BLaER1 (cell line): ENCODE results near the gene DDTL.

Experiments used
- H3K27ac ChIP-seq: shearing (Covaris generic); formaldehyde crosslinking; 2 replicates; pipeline ENCODE4 v1.8.1; 2022
- H3K27me3 ChIP-seq: shearing (Covaris generic); formaldehyde crosslinking; 2 replicates; pipeline ENCODE4 v1.8.1; 2022
- H3K36me3 ChIP-seq: shearing (Covaris generic); formaldehyde crosslinking; 2 replicates; pipeline ENCODE4 v1.8.1; 2022
- H3K4me1 ChIP-seq: shearing (Covaris generic); formaldehyde crosslinking; 2 replicates; pipeline ENCODE4 v1.8.1; 2022
- H3K4me2 ChIP-seq: shearing (Covaris generic); formaldehyde crosslinking; 2 replicates; pipeline ENCODE4 v1.8.1; 2022
- H3K4me3 ChIP-seq: shearing (Covaris generic); formaldehyde crosslinking; 2 replicates; pipeline ENCODE4 v1.8.1; 2022
- H3K9ac ChIP-seq: shearing (Covaris generic); formaldehyde crosslinking; 2 replicates; pipeline ENCODE4 v1.8.1; 2022
- H3K9me3 ChIP-seq: shearing (Covaris generic); formaldehyde crosslinking; 2 replicates; pipeline ENCODE4 v1.8.1; 2022
- H4K20me1 ChIP-seq: shearing (Covaris generic); formaldehyde crosslinking; 2 replicates; pipeline ENCODE4 v1.8.1; 2022
- Cebpa-rat ChIP-seq: shearing (Covaris generic); IDR thresholded peaks from 2 replicates; pipeline ENCODE4 v1.8.1; 2022

Gene DDTL

DNA sequence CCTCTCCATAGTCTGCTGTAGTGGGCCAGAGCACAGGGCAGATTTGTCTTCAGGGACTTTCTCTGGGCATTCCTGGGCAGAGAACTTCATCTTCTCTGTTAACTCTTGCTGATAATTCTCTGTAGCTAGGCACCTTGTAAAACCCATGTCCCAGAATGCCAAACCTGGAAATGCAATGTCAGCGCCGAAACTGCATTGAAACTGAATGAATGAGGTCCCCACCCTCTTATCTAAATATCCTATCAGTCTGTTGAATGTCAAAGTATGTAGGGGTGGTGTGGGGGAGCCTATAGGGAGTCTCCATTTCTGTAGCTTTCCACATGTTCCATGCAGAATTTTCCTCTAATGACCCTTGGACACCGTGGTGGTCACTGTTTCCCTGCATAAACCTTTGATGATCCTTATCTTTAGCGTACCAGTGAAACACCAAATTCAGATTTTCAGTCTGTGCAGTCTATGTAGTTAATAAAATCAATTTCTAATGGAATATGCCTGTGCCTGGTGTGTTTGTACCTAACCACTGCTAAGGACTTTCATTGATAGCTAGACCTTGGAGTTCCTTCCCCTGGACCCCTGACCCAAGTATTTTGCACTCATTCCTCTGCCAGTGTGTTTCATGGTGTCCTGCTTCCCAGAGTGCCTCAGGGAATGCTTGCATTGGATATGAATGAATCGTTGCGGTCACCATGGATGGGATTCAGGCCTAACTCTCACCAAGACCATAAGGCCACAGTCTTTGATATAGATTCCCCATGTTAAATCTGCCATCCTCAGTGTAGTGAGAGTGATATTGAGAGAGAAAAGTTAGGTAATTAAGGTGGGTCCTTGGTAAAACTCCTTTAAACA lies 41.9 kb downstream of the DDTL start:
- TF ChIP-seq Cebpa-rat: no peak
- Histone ChIP-seq H3K4me2 (no peak overlapping the region), H3K4me3 (no peak overlapping the region)

GRCh38 chr22:24009227-24010017 lies 42.7 kb downstream of the DDTL start:
- H3K4me2 ChIP-seq: no peak overlapping the region
- no peak overlapping the region for H3K4me3 ChIP-seq
- peaks cover 21% of the 10 kb centered on the region; the same call in 1 of the 2 replicates for H4K20me1 ChIP-seq
- peaks cover 8% of the 10 kb centered on the region; the same call in 1 of the 2 replicates for H3K9me3 ChIP-seq
- no peaks in the 10 kb centered on the region for H3K36me3 ChIP-seq
- H3K27ac ChIP-seq: no peak overlapping the region
- TF ChIP-seq Cebpa-rat: no peak
- H3K27me3 ChIP-seq: no peaks in the 10 kb centered on the region
- no peak overlapping the region for H3K9ac ChIP-seq
- peaks cover 30% of the 10 kb centered on the region for H3K4me1 ChIP-seq

More for the DNA sequence above, 41.9 kb downstream of the DDTL start:
- Histone ChIP-seq H3K36me3 (no peaks in the 10 kb centered on the region), H4K20me1 (peaks cover 15% of the 10 kb centered on the region; the same call in 1 of the 2 replicates), H3K27ac (no peak overlapping the region), H3K9me3 (peaks cover 8% of the 10 kb centered on the region; the same call in 1 of the 2 replicates), H3K27me3 (no peaks in the 10 kb centered on the region), H3K4me1 (peaks cover 34% of the 10 kb centered on the region), H3K9ac (no peak overlapping the region)

DNA sequence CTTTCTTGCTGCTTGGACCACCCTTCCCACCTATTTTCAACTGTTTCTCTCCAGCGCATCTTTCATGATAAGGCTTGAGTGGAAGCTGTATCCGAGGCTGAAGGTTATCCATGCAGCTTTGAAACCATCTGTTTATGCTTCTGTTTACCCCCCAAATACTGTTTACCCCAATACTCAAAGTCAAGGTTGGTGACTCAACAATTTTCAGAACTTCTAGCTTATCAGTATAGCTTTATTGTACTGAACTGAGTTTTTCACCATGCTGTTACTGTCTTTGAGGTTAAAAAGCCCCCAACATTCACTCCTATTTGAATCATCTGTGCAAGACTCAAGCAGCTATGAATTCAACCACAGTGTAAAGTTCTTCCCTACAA lies 43.3 kb downstream of the DDTL start:
- no peaks in the 10 kb centered on the region for H3K36me3 ChIP-seq
- no peak overlapping the region for H3K27ac ChIP-seq

DNA sequence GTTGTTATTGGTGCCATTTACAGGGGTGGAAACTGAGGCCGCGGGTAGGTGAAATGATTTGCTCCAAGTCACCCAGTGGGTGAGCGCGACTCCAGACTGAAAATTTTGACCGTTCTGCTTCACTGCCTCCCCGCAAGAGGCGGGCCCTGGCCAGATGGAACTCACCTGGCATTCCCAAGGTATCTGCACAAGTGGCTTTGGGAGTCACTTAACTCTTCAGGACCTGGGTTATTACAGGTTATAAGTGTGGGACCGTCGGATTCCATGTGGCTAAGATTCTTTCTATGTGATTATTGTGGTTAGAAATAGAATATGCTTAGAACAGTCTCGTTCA lies 45.0 kb downstream of the DDTL start:
- peaks cover 11% of the 10 kb centered on the region for H3K36me3 ChIP-seq
- H3K9me3 ChIP-seq: peaks cover 20% of the 10 kb centered on the region
- H3K27me3 ChIP-seq: no peaks in the 10 kb centered on the region
- H4K20me1 ChIP-seq: peaks cover 21% of the 10 kb centered on the region; the same call in 1 of the 2 replicates
- TF ChIP-seq Cebpa-rat: no peak
- H3K4me1 ChIP-seq: peaks cover 16% of the 10 kb centered on the region
- H3K4me2 ChIP-seq: peak overlapping the region; percentile 83
- H3K27ac ChIP-seq: peak overlapping the region; percentile 71
- H3K4me3 ChIP-seq: peak overlapping the region; percentile 96
- H3K9ac ChIP-seq: peak overlapping the region; percentile 79

More for the DNA sequence above, 43.3 kb downstream of the DDTL start:
- H3K9ac ChIP-seq: no peak overlapping the region
- H3K9me3 ChIP-seq: peaks cover 8% of the 10 kb centered on the region; the same call in 1 of the 2 replicates
- peaks cover 25% of the 10 kb centered on the region for H3K4me1 ChIP-seq
- no peaks in the 10 kb centered on the region for H3K27me3 ChIP-seq
- no peak overlapping the region for H3K4me2 ChIP-seq
- no peak for TF ChIP-seq Cebpa-rat
- H4K20me1 ChIP-seq: peaks cover 21% of the 10 kb centered on the region; the same call in 1 of the 2 replicates
- H3K4me3 ChIP-seq: no peak overlapping the region

GRCh38 chr22:24016156-24016555 lies 49.5 kb downstream of the DDTL start:
- Histone ChIP-seq H3K9ac (no peak overlapping the region), H3K36me3 (peaks cover 22% of the 10 kb centered on the region), H3K4me1 (peaks cover 16% of the 10 kb centered on the region), H3K27me3 (no peaks in the 10 kb centered on the region), H4K20me1 (peaks cover 21% of the 10 kb centered on the region; the same call in 1 of the 2 replicates), H3K4me3 (no peak overlapping the region), H3K9me3 (peaks cover 12% of the 10 kb centered on the region), H3K4me2 (no peak overlapping the region), H3K27ac (no peak overlapping the region)
- TF ChIP-seq Cebpa-rat: no peak

- H3K36me3 ChIP-seq: peaks cover 25% of the 10 kb centered on the region
Measured at GRCh38 chr22:24021304-24021703, 54.6 kb downstream of the DDTL start.

More at GRCh38 chr22:24021304-24021703, 54.6 kb downstream of the DDTL start:
- H3K4me1 ChIP-seq: no peaks in the 10 kb centered on the region
- no peaks in the 10 kb centered on the region for H3K27me3 ChIP-seq
- H3K9ac ChIP-seq: no peak overlapping the region
- no peak for TF ChIP-seq Cebpa-rat
- no peak overlapping the region for H3K4me2 ChIP-seq
- H4K20me1 ChIP-seq: peaks cover 10% of the 10 kb centered on the region; the same call in 1 of the 2 replicates
- peaks cover 8% of the 10 kb centered on the region for H3K9me3 ChIP-seq
- H3K4me3 ChIP-seq: no peak overlapping the region
- H3K27ac ChIP-seq: no peak overlapping the region
